HG02588 (cell line): Measurements from ENCODE around the gene CECR2.
"Not testable (repeated sequence)": the region's sequence is repeated elsewhere in the genome, so short reads cannot be mapped to it uniquely, and the experiment has no call there.

ENCODE experiments used
- ATAC-seq: cut with Tn5 transposase; IDR thresholded peaks from one replicate; pipeline ENCODE4 v1.9.1; 2021; ENCODE audit warnings: mild to moderate bottlenecking, moderate library complexity; ENCODE audit not compliant: unreplicated experiment

Gene CECR2

DNA sequence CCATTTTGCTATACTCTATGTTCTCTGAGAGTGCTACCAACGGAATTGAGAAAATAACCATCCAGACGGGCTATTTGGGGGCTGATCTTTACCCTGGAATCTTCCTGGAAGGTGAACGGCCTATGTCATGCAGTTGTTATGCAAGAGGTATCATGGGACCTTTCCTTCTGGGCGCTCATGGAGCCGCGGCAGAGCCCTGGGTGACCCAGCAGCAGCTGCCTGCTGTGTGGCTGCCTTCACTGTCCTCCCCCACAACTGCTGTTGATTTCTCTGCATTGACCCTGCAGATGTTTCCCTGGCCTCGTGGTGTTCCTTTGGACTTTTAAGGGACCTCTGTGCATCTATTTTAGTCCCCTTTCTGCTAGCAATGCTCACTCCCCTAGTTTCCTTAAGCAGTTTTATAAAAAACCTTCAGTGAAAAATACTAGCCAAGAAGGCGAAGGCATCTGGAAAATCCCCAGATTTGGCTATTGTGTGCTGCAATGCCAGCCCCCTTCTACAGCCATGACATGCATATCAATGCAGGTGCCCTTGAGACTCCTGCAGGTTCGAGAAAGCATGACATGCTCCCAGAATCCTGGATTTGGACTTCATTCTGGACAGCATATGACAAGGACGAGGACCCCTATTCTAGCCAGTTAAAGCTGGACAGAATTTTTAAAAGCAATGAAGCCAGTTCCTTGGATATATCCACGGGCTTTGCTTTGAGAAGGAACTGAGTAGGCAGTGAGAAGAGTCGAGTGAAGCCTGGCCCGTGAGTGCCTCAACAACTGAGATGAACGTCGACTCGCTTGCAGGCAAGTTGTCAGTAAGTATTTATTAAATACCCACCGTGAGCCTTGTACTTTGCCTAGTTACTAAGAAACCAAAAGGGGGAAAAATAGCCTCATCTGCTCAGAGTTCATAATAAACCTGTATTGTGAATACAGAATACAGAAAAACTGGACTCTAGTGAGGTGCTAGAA lies 193.9 kb downstream of the CECR2 start, which contains the start of gene SLC25A18:
TSS of gene SLC25A18 (plus strand) at position 593 of the 965 bp plus-strand sequence. CDS start 16,447 bp downstream, outside the sequence.
- ATAC-seq, result no peak

DNA sequence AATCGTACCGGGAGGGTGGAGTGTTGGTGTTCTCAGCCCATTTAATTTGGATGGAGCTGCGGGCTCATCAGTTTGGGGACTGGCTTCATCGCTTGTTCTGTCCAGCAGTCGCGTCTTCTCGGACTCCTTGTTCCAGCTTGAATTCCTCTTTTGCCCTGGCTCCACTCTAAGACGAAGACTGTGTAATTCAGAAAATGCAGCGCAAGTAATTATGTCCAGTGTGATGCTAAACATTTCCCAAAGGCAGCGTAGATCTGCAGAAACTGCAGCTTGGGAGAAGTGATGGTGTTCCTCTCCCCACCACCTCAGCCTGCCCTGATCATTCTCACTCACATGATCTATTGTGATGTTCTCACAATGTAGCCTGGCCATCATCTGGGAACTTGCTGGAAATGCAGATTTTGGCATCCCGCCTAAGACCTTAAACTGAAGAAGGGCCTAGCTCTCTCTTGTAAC lies 194.7 kb downstream of the CECR2 start:
- no peak for ATAC-seq

DNA sequence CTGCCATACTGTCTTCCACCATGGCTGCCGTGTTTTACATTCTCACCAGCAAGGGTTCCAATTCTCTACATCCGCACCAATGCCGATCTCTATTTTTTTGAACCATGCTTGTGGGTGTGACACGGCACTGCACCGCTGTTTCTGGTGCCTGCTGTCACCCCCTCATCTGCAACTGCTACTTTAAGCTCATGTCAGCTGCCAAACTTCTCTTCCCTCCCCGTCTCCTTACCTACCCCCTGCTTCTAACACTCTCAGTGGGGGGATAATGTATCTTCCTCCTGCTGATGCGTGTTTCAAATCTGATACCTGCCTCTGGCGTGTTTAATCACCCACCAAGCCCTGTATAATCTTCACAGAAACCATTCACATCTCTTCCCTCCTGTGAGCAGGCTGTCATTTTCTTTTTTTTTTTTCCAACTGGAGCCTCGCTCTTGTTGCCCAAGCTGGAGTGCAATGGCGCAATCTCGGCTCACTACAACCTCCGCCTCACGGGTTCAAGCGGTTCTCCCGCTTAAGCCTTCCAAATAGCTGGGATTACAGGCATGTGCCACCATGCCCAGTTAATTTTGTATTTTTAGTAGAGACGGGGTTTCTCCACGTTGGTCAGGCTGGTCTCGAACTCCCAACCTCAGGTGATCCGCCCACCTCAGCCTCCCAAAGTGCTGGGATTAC lies 196.9 kb downstream of the CECR2 start:
- ATAC-seq, result not testable (repeated sequence)

DNA sequence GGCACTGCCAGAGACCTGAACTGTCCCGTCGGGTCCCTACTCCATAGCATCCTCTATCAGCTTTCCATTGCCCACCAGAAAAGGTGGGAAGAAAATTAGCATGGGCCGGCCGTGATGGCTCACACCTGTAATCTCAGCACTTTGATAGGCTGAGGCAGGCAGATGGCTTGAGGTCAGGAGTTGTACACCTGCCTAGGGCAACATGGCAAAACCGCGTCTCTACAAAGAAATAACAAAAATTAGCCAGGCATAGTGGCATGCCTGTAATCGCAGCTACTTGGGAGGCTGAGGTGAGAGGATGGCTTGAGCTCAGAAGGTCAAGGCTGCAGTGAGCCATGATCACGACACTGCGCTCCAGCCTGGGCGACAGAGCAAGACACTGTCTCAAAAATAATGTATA lies 197.5 kb downstream of the CECR2 start:
- no peak for ATAC-seq

DNA sequence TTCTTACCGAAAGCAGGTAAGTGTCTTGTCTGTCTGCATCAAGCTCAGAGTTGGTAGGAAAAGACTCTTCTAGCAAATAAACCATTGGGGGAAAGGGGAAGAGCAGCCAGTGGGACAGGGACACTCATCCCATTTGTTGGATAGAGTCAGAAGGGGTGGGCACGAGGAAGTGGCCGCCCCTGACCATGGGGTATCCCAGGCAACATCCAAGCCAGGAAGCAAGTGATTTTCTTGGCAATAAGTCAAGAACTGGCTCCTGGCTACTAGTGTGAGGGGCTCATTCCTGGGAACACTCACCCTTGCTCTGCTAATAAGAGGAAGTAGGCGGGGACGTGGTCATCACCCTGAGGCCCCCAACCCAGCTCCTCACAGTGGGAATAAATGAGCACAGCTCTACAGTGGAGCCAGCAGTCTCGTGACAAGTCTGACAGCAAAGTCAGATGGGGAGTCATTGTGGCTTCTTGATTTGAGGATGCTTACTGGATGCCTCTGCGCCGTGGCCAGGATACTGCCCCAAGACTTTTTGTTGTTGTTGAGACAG lies 200.8 kb downstream of the CECR2 start:
- ATAC-seq, result no peak

DNA sequence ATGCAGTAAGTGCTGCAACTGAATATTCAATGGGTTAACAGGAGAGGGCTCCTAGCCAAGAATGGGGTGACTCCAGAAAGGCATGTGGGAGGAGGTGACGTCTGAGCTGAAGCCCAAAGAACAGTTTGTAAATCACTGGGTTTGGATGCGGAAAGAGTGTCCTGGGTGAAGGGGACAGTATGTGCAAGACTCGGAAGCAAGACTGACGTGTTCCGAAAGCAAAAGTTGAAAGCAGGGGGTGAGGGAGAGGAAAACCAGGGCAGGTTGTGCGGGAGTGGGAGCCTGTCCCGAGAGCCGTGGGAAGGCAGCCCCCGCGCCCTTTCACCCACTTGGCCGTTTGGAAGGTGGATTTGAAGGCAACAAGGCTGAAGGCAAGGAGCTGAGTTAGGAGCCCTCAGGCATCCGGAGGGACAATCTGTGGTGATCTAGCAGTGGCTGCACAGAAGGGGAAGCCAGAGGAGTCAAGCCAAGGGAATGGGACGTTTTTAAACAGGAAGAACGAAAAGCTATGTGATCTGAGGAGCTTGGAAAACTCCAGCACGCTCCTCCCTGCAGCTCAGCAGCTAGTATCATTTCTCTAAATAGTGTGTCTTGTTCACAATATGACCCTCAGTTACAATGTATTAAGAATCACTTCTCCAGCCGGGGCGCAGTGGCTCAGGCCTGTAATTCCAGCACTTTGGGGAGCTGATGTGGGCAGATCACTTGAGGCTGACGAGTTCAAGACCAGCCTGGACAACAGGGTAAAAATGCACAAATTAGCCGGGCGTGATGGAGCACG lies 201.8 kb downstream of the CECR2 start:
- ATAC-seq, result no peak

DNA sequence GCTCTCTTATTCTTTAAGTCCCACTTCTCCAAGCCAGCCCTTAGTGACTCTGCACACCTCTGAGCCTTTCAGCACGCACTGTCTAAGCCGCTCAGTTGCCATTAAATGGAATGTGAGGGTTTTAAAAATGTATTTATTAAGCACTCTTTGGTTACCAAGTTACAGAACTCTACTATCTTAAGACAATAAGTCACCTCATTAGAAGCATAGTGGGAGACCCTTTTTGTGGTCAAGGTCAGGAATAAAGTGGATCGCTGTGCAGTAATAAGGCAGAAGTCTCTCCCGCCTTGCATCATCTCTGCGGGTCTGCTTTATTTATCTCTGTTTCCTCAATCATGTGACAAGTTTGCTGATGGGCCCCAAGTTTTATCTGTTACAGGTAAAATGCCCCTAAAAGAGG lies 205.9 kb downstream of the CECR2 start:
- ATAC-seq, result no peak

DNA sequence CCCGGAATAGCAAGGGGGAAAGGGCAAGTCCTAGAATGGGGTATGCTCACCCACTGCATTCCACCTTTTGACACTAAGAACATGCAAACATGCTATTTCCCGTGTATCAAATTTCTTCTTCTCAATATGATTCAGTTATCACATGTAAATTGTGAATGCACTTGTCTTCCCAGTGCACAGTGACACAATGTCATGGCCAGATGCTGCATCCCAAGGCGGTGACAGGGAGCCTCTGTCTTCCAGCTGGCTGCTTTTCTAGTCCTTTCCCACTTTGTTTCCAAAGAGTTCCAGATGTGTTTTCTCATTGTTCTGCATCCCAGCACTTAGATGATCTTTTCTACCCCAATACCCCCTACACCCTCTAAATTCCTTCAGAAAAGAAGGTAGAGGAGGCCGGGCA lies 206.4 kb downstream of the CECR2 start:
- no peak for ATAC-seq

DNA sequence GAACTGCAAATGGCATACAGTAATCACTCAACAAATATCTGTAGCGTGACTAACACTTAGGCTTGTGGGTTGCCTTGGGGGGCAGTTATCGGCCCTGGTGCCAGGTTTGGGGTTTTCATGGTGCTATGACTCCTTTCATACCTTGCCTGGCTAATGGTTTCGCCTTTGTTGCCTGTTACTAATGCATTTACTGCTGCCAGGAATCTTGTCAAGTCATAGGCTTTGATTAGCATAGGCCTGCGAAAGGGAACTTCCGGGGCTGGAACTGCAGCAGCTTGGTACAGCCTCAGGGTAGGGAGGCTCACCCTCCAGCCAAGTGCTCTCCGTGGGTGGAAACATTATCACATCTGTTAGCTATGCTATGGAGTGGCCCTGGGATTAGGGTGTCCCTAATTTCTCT lies 207.2 kb downstream of the CECR2 start:
- no peak for ATAC-seq

DNA sequence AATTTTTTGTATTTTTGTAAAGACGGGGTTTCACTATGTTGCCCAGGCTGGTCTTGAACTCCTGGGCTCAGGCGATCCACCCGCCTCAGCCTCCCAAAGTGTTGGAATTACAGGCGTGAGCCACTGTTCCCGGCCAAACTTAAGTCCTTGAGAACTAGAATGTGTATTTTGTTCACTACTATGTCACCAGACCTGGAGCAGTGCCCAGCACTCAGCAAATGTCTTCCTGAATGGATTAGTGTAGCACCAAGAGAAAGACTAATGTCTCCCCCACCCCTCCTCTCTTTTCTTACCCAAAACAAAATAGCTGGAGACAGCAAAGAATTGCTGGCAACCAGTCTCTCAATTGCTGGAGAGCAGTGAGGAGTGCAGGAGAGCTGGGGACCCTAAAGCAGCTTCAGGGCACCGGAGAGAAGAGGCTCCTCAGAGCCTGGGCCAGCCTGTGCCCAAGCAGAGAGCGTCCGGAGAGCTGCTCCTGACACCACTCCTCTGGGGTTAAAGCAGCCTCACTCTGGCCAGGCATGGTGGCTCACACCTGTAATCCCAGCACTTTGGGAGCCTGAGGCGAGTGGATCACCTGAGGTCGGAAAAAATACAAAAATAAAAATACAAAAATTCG lies 209.0 kb downstream of the CECR2 start:
- ATAC-seq, result no peak

DNA sequence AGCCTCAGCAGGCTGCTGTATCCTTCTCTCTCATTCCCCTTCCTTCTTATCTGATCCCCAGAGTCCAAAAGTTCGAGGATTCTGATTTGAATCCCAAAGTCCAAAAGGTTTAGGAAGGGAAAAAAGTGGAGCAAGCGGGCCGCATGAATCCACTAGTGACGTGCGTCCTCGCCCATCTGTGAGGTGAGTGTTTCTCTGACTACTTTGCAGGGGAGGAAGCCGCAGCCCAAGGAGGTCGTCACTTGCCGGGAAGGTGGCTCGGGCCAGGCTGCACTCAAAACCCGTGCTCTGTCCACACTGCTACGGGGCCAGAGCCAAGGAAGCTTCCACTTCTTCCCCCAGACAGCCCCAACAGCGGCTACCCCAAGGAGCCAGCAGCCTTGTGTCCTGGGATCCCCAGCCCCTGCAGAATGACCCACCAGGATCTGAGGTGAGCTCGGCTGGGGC lies 210.3 kb downstream of the CECR2 start:
- ATAC-seq, result no peak

DNA sequence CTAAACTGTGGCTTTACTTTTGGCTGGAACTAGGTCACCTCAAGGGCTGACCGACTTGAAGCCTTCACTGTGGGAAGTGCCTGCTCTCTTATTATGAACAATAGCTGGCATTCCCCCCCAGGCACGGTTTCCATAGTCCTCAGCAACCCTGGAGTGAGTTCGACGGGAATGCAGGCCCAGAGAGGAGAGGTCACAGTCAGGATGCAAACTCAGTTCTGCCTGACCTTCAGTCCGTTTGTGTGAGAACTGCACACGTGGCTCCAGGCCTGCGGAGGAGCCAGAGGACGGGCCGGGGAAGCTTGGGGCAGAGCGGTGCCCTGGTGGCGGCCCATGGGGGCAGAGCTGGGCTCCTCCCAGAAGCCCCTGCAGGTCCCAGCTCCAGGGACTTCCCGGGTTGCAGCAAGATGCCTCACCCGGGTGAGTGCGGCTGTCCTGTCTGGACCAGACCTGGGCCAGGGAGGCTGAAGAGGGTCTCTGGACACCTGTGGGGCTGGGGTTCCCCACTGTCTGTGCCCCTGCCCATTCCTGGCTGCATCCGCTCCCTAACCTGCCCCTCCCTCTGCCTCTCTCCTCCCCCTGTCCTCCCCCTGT lies 211.3 kb downstream of the CECR2 start:
- ATAC-seq, result no peak

DNA sequence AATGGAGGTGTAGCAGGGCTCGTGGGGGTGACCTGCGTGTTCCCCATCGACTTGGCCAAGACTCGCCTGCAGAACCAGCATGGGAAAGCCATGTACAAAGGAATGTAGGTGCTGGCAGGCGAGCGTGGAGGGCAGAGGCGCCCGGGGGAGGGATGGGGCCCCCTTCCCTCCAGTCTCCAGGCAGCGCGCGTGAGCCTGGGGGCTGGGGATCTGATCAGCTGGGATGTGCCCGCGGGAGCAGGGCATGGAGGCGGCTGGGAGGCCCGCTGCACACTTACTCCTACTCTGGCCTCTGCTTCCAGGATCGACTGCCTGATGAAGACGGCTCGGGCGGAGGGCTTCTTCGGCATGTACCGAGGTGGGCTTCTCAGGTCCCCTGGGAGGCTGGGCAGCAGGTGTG lies 211.8 kb downstream of the CECR2 start:
- ATAC-seq, result no peak

DNA sequence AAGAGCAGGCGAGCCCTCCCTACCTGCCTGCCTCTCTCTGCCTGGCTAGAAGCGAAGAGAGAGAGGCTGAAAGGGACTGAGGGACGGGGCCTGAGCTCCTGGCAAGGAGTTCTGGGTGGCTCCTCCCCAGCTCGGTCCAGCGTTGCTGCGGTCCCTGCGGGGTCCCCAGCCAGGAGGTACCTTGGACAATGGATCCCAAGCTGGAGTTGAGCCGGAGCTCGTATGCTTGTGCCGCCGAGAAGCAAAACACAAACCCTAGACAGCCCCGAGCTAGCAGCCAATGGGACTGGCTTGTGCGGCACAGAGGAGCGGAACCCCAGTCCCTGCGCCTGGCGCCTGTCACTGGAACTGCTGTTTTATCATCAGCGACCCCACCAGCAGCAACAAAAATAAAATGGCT lies 212.4 kb downstream of the CECR2 start:
- no peak for ATAC-seq

DNA sequence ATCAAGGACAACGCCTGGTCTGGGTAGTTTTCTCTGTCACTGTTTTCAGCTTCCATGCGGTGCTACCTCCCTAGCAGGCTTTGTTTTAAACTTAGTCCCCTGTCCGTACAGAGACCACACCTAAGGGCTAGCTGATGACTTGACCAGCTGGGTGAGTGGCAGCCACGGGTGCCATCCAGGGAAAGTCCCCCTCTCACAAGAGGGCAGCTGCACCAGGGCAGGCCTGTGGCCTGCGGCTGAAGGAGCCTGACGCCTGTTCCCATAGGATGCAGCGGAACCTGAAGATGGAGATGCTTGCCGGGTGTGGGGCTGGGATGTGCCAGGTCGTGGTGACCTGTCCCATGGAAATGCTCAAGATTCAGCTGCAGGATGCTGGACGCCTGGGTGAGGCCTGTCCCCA lies 213.9 kb downstream of the CECR2 start:
- ATAC-seq, result no peak

DNA sequence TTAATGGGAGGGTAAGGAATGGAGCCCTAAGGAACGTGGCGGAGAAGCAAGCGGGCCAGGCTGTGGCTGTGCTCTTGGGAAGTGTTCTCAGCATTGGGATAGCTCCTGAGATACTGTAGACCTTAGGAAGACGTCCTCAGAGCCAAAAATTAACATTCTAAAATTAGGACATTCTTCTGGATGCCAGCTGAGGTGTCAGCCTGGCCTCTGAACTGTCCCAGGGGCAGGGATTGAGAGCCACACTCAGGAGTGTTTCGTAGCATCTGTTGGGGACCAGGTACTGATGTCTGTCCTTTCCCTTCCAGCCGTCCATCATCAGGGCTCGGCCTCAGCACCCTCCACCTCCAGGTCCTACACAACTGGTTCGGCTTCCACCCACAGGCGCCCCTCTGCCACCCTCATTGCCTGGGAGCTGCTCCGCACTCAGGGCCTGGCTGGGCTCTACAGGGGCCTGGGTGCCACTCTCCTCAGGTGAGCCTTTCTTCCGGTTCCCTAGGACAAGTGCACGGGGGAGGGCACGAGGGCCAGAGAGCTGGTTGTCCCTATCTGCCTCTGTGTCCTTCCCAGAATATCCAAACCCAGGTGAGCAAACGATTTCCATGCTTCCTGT lies 217.7 kb downstream of the CECR2 start:
- no peak for ATAC-seq

DNA sequence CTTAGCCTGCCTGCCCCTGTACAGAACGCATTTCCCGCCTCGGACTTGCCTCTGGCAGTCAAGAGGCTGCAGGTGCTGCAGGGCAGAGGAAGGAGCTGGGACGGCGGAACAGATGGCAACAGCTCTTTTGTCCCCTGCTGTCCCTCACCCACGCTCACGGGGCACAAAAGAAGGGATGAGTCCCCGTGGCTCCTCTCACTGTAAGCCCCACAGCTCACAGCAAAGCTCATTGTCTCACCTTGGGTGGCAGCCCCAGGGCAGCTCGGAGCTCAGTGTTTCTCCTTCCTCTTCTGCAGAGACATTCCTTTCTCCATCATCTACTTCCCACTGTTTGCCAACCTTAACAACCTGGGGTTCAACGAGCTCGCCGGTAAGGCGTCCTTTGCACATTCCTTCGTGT lies 218.4 kb downstream of the CECR2 start:
- ATAC-seq, result no peak

DNA sequence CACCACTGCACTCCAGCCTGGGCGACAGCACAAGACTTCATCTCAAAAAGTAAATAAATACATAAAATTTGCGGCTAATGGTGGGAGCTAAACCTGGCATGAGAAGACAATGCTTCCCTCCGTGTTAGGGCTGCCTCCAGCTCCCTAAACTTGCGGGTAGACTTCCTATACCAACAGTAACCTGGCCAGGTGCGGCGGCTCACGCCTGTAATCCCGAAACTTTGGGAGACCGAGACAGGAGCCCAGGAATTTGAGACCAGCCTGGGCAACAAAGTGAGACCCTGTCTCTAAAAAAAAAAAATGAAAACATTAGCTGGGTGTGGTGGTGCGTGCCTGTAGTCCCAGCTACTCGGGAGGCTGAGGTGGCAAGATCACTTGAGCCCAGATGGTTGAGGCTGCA lies 219.3 kb downstream of the CECR2 start:
- ATAC-seq, result no peak

DNA sequence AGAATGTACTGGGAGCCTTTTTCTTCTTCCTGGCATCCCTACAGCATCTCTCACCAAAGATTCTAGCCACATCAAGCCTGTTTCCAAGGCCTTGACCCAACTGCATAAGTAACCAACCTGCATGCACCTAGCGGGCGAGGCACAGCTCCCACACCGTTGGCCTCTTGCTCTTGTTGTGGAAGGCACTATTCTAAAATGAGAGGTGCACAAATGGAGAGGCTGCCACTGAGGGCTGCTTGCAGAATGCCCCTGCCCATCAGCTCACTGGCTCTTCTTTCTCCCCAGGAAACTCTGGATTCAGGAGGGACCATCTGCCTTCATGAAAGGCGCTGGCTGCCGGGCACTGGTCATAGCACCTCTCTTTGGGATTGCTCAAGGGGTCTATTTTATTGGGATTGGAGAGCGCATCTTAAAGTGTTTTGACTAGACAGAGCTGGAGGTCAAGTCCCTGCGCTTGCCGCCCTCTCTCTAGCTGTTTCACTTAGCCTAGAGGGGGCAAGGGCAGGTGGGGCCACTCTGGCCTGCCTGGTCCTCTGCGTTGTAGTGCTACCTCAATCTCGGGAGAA lies 220.6 kb downstream of the CECR2 start:
- ATAC-seq, result no peak
